MM.1S (cell line): Measurements from ENCODE around the gene ACVR2B.
"Not testable (repeated sequence)": the region's sequence is repeated elsewhere in the genome, so short reads cannot be mapped to it uniquely, and the experiment has no call there.

Experiments used
- DNase-seq: peaks from one replicate; pipeline ENCODE4 v3.0.0-alpha.2; 2015
- H2AFZ ChIP-seq: fragments of 300-600 bp; sonication (generic); 2 replicates; pipeline ENCODE4 v1.6.0; 2016; ENCODE audit warnings: antibody characterized with exemption, low read length
- H3F3A ChIP-seq: fragments of 300-600 bp; sonication (generic); 2 replicates; pipeline ENCODE4 v1.6.1; 2016; ENCODE audit warnings: mild to moderate bottlenecking, antibody characterized with exemption, low read length, moderate library complexity, mixed read lengths; ENCODE audit not compliant: insufficient read depth
- H3K27ac ChIP-seq: fragments of 300-600 bp; sonication (generic); 2 replicates; pipeline ENCODE4 v1.5.1; 2016; ENCODE audit warnings: mild to moderate bottlenecking, low read length
- H3K27me3 ChIP-seq: fragments of 300-600 bp; sonication (generic); replicated peaks from 2 replicates; pipeline ENCODE4 v1.6.0; 2016; ENCODE audit warnings: low read length; ENCODE audit not compliant: insufficient read depth
- H3K36me3 ChIP-seq: fragments of 300-600 bp; sonication (generic); replicated peaks from 2 replicates; pipeline ENCODE4 v1.6.1; 2016; ENCODE audit warnings: mild to moderate bottlenecking, low read length, mixed read lengths; ENCODE audit not compliant: insufficient read depth
- H3K4me1 ChIP-seq: fragments of 300-600 bp; sonication (generic); 2 replicates; pipeline ENCODE4 v1.6.1; 2016; ENCODE audit warnings: low read length, mixed read lengths
- H3K4me2 ChIP-seq: fragments of 300-600 bp; sonication (generic); 2 replicates; pipeline ENCODE4 v1.6.0; 2016; ENCODE audit warnings: low read depth, low read length
- H3K4me3 ChIP-seq: fragments of 300-600 bp; sonication (generic); 2 replicates; pipeline ENCODE4 v1.5.1; 2016; ENCODE audit warnings: low read length, mixed read lengths
- H3K79me2 ChIP-seq: fragments of 300-600 bp; sonication (generic); 2 replicates; pipeline ENCODE4 v1.6.1; 2016; ENCODE audit warnings: mixed run types, low read length, mixed read lengths
- H3K9ac ChIP-seq: fragments of 300-600 bp; sonication (generic); 2 replicates; pipeline ENCODE4 v1.6.1; 2016; ENCODE audit warnings: low read length, mixed read lengths
- H3K9me2 ChIP-seq: fragments of 300-600 bp; sonication (generic); replicated peaks from 2 replicates; pipeline ENCODE4 v1.6.1; 2016; ENCODE audit warnings: mild to moderate bottlenecking, low read length, mixed read lengths; ENCODE audit not compliant: insufficient read depth
- H3K9me3 ChIP-seq: fragments of 300-600 bp; sonication (generic); replicated peaks from 2 replicates; pipeline ENCODE4 v1.6.1; 2016; ENCODE audit warnings: mild to moderate bottlenecking, low read length, mixed read lengths; ENCODE audit not compliant: insufficient read depth
- H4K20me1 ChIP-seq: fragments of 300-600 bp; sonication (generic); 2 replicates; pipeline ENCODE4 v1.6.1; 2016; ENCODE audit warnings: mild to moderate bottlenecking, low read length, moderate library complexity, mixed read lengths; ENCODE audit not compliant: insufficient read depth
- EZH2 ChIP-seq: fragments of 300-600 bp; sonication (generic); optimal IDR thresholded peaks from 2 replicates; pipeline ENCODE3; 2017; ENCODE audit warnings: low read depth, mild to moderate bottlenecking, antibody characterized with exemption, low read length, mixed read lengths
- EZH2phosphoT487 ChIP-seq: fragments of 300-600 bp; sonication (generic); IDR thresholded peaks from 2 replicates; pipeline ENCODE4 v1.6.1; 2018; ENCODE audit warnings: antibody characterized with exemption, low read length
- TF ChIP-seq, protein P1 (sequence below): fragments of 300-600 bp; sonication (generic); IDR thresholded peaks from 2 replicates; pipeline ENCODE4 v1.5.1; 2016; ENCODE audit warnings: antibody characterized with exemption, low read length, mixed read lengths

Gene ACVR2B

DNA sequence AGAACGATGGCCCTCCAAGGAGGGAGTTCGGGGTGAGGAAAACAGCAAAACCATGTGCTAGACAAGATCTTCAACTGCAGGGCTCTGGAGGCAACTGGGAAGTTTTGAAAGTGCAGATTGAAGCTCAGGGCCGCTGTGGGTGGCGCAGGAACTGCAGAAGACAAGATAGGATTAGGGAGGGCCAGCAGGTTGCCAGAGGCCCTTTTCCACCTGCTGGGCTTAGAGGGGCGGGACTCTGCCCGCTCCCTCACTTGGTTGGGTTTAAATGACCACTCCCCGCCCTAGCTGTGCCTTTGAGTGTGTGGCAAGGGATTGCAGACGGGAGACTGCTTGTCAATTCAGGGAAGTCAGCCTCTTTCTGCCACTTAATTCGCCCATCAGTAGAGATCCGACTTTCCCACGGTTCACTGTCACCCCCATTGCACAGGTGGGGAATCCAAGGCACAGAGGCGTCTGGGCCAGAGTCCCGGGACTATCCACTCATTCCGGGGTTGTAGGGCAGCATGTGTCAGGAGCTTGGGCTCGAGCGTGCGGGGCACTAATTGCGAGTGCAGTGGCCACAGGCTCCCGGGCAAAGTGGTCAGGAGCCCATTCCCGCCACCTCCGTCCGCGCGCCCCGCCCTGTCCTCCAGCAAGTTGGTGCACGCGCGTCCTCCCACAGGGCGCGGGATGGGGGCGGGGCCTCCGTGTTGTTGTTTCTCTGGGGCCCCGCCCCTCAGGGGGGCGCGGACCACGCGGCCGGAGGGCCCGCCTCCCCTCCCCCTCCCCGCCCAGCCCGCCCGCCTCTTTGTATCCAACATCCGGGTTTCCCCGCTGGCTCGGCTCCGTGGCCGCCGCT is at the start of gene ACVR2B:
ACVR2B (plus strand) TSS at position 816 of the 838 bp plus-strand sequence. CDS start 433 bp downstream, outside the sequence.
- no peaks in the 10 kb centered on the region for H4K20me1 ChIP-seq
- TF ChIP-seq EZH2 = no peak
- TF ChIP-seq, protein P1, sequence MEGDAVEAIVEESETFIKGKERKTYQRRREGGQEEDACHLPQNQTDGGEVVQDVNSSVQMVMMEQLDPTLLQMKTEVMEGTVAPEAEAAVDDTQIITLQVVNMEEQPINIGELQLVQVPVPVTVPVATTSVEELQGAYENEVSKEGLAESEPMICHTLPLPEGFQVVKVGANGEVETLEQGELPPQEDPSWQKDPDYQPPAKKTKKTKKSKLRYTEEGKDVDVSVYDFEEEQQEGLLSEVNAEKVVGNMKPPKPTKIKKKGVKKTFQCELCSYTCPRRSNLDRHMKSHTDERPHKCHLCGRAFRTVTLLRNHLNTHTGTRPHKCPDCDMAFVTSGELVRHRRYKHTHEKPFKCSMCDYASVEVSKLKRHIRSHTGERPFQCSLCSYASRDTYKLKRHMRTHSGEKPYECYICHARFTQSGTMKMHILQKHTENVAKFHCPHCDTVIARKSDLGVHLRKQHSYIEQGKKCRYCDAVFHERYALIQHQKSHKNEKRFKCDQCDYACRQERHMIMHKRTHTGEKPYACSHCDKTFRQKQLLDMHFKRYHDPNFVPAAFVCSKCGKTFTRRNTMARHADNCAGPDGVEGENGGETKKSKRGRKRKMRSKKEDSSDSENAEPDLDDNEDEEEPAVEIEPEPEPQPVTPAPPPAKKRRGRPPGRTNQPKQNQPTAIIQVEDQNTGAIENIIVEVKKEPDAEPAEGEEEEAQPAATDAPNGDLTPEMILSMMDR = no peak
- no peak for TF ChIP-seq EZH2phosphoT487
- H3K36me3 ChIP-seq = no peaks in the 10 kb centered on the region
- peaks cover 25% of the 10 kb centered on the region for H3K79me2 ChIP-seq
- no peaks in the 10 kb centered on the region for H3K27me3 ChIP-seq
- H3K4me3 ChIP-seq = peak within 1 kb of the TSS; percentile 80
- peak within 1 kb of the TSS; percentile 74 for H3K9ac ChIP-seq
- peaks cover 5% of the 10 kb centered on the region for H3K4me1 ChIP-seq
- H3K4me2 ChIP-seq = peak within 1 kb of the TSS; percentile 98
- no peaks in the 10 kb centered on the region for H3K9me2 ChIP-seq
- H2AFZ ChIP-seq = peak within 1 kb of the TSS; percentile 86
- no peaks in the 10 kb centered on the region for H3K9me3 ChIP-seq
- no peaks in the 10 kb centered on the region for H3F3A ChIP-seq
- DNase-seq = peak; percentile 82
- no peak within 1 kb of the TSS for H3K27ac ChIP-seq

DNA sequence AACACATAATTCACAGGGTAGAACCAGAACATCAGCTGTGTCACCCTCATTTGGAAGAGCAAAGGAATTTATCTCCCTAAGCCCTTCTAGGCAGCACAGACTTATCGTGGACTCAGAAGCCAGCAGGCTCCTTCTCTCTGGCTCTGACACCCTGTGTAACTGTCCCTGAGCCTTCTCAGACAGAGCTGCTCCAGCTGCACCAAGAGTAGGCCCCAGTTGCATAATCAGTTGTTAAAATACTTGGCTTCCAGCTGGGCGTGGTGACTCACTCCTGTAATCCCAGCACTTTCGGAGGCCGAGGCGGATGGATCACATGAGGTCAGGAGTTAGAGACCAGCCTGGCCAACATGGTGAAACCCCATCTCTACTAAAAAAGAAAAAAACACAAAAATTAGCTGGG is 49.4 kb upstream of the ACVR2B start:
- no peak for TF ChIP-seq EZH2
- TF ChIP-seq, protein P1 = no peak
- no peak for TF ChIP-seq EZH2phosphoT487
- Histone ChIP-seq H3K9ac (no peak overlapping the region), H3K27ac (no peak overlapping the region), H3K4me1 (no peaks in the 10 kb centered on the region), H2AFZ (no peak overlapping the region), H3F3A (no peaks in the 10 kb centered on the region), H3K36me3 (no peaks in the 10 kb centered on the region), H4K20me1 (no peaks in the 10 kb centered on the region), H3K9me3 (no peaks in the 10 kb centered on the region), H3K4me3 (no peak overlapping the region), H3K9me2 (no peaks in the 10 kb centered on the region), H3K79me2 (no peaks in the 10 kb centered on the region), H3K27me3 (no peaks in the 10 kb centered on the region), H3K4me2 (no peak overlapping the region)
- no peak for DNase-seq

DNA sequence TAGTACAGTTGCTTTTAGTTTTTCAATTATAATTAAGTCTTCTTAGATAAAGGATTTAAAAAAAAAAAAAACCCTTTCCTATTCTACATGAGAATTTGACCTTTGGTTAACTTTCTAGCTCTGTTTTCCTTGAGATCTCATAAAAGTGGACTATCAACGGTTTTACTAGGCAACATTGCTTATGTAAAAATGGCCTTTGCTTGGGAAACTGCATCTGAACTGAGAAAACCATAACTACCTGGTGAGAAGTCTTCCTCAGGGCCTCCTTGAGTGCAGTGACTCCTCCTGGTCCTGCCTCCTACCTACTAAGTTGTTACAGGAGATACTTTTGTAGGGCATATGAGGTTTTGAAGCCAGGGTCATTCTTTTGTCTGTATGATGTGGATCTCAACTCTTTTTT is 42.1 kb upstream of the ACVR2B start:
- H3K4me3 ChIP-seq = no peak overlapping the region
- TF ChIP-seq, protein P1 = no peak
- TF ChIP-seq EZH2 (no peak), EZH2phosphoT487 (no peak)
- DNase-seq = no peak

DNA sequence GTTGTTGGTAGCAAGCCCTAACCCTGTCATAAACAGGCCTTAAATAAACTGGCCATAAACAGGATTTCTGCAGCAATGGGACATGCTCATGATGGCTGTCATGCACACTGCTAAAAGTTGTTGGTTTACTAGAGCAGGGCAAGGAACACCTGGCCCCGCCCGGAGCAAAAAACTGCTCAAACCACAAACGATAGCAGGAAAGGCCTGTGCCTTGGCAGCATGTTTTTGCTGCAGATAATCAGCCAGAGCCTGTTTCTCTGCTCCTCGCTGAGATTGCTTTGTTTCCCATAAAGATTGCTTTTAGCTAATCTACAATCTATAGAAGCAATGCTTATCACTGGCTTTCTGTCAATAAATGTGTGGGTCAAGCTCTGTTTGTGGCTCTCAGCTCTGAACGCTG is 32.9 kb upstream of the ACVR2B start:
- H3K36me3 ChIP-seq, H3F3A ChIP-seq, DNase-seq, H3K27me3 ChIP-seq, H2AFZ ChIP-seq, H3K27ac ChIP-seq, H3K9me3 ChIP-seq, H4K20me1 ChIP-seq, H3K9me2 ChIP-seq, H3K4me3 ChIP-seq, H3K79me2 ChIP-seq, H3K4me1 ChIP-seq, H3K9ac ChIP-seq, H3K4me2 ChIP-seq: not testable (repeated sequence)

More for the DNA sequence above, 42.1 kb upstream of the ACVR2B start:
- no peaks in the 10 kb centered on the region for H3K36me3 ChIP-seq
- H3K27ac ChIP-seq = no peak overlapping the region
- no peak overlapping the region for H3K9ac ChIP-seq
- no peaks in the 10 kb centered on the region for H3K79me2 ChIP-seq
- H3F3A ChIP-seq = no peaks in the 10 kb centered on the region
- no peaks in the 10 kb centered on the region for H3K9me3 ChIP-seq
- H3K4me2 ChIP-seq = no peak overlapping the region
- H3K4me1 ChIP-seq = no peaks in the 10 kb centered on the region
- no peaks in the 10 kb centered on the region for H3K27me3 ChIP-seq
- no peak overlapping the region for H2AFZ ChIP-seq
- H4K20me1 ChIP-seq = no peaks in the 10 kb centered on the region
- no peaks in the 10 kb centered on the region for H3K9me2 ChIP-seq
